GM12878 (cell line): Measurements from ENCODE around the gene PADI1. TPM values are rescaled to one million over a fixed set of nuclear protein-coding genes. Genes with fewer than 3 reads are reported as not detected.

Experiments
- ATAC-seq: fragments of 200-7000 bp; cut with Tn5 transposase; 3 replicates; pipeline ENCODE4 v1.9.1; 2020; ENCODE audit warnings: mild to moderate bottlenecking, moderate library complexity
- BruUV-seq: library from RNA; stranded (reverse); fragments of 400-500 nt; replicated peaks from 2 replicates; lab custom pipeline; 2021; lab: Mats Ljungman, UMichigan
- CTCF ChIA-PET: fragments of 300-600 bp; sonication (Branson Sonifier 250); formaldehyde crosslinking; extraction: SDS; loops from one replicate; lab custom pipeline; 2021; ENCODE audit warnings: inconsistent platforms; lab: Yijun Ruan, JAX
- POLR2A ChIA-PET: fragments of 350-600 bp; formaldehyde crosslinking; extraction: SDS; loops from one replicate; lab custom pipeline; 2021; ENCODE audit warnings: inconsistent platforms; lab: Charles Lee
- RAD21 ChIA-PET: fragments of 300-600 bp; sonication (Branson Sonifier 250); formaldehyde crosslinking; loops from one replicate; lab custom pipeline; 2023; ENCODE audit warnings: antibody characterized with exemption; ENCODE audit not compliant: unreplicated experiment; lab: Charles Lee
- SMC1A ChIA-PET: fragments of 300-600 bp; sonication (Branson Sonifier 250); formaldehyde crosslinking; loops from one replicate; lab custom pipeline; 2023; ENCODE audit not compliant: unreplicated experiment, uncharacterized antibody; lab: Charles Lee
- DNase-seq: peaks from one replicate; pipeline ENCODE4 v3.0.0-alpha.2; 2011; ENCODE audit warnings: low read depth, low spot score
- FAIRE-seq: peaks from 3 replicates; lab custom pipeline; 2011; peaks lifted over from hg19 to GRCh38; lab: Jason Lieb, UNC
- H2AFZ ChIP-seq: 2 replicates; pipeline ENCODE4 v1.6.0; 2011; ENCODE audit warnings: low read depth, low read length, control low read depth; ENCODE audit not compliant: control insufficient read depth
- H3K27ac ChIP-seq: 2 replicates; pipeline ENCODE4 v1.5.1; 2011; ENCODE audit warnings: control low read depth; ENCODE audit not compliant: control insufficient read depth, insufficient read depth
- H3K27me3 ChIP-seq, 2 experiments: replicated peaks in 1 of 2; 2 replicates each; pipeline versions ENCODE4 v1.6.0 to v1.6.1; 2011; ENCODE audit warnings: low read length in 1 of 2; ENCODE audit not compliant: control insufficient read depth in 2 of 2, insufficient read depth in 2 of 2
- H3K36me3 ChIP-seq, 2 experiments: 2 replicates each; pipeline ENCODE4 v1.5.1; 2011; ENCODE audit warnings: low read length in 1 of 2; ENCODE audit not compliant: control insufficient read depth in 2 of 2, insufficient read depth in 2 of 2
- H3K4me1 ChIP-seq: 2 replicates; pipeline ENCODE4 v1.6.1; 2011; ENCODE audit warnings: mild to moderate bottlenecking, low read length, moderate library complexity, mixed read lengths; ENCODE audit not compliant: control insufficient read depth, insufficient read depth
- H3K4me2 ChIP-seq: 2 replicates; pipeline ENCODE4 v1.6.0; 2011; ENCODE audit warnings: control low read depth; ENCODE audit not compliant: control insufficient read depth, insufficient read depth
- H3K4me3 ChIP-seq: fragments of 200-600 bp; sonication (generic); 2 replicates; pipeline ENCODE4 v1.5.1; 2016
- H3K79me2 ChIP-seq: 2 replicates; pipeline ENCODE4 v1.6.0; 2011; ENCODE audit warnings: low read length; ENCODE audit not compliant: control insufficient read depth, insufficient read depth
- H3K9ac ChIP-seq: 2 replicates; pipeline ENCODE4 v1.8.0; 2011; ENCODE audit warnings: low read length, control low read depth, mixed read lengths; ENCODE audit not compliant: control insufficient read depth, insufficient read depth
- H3K9me3 ChIP-seq: replicated peaks from 3 replicates; pipeline ENCODE4 v1.5.1; 2011; ENCODE audit warnings: mild to moderate bottlenecking, low read length; ENCODE audit not compliant: control insufficient read depth, insufficient read depth
- H4K20me1 ChIP-seq: 2 replicates; pipeline ENCODE4 v1.6.0; 2011; ENCODE audit not compliant: control insufficient read depth, insufficient read depth
- BMI1 ChIP-seq: fragments of 450-650 bp; IDR thresholded peaks from 2 replicates; pipeline ENCODE4 v1.6.1; 2016; ENCODE audit warnings: mild to moderate bottlenecking, moderate library complexity, borderline replicate concordance
- CBX3 ChIP-seq: fragments of 200-600 bp; sonication (generic); IDR thresholded peaks from 2 replicates; pipeline ENCODE4 v1.6.1; 2016; ENCODE audit warnings: low read depth, borderline replicate concordance
- RAD51 ChIP-seq: fragments of 450-650 bp; IDR thresholded peaks from 2 replicates; pipeline ENCODE4 v1.6.1; 2016; ENCODE audit warnings: moderate library complexity, mild to moderate bottlenecking, inconsistent platforms
- RBBP5 ChIP-seq: fragments of 200-600 bp; sonication (generic); conservative IDR thresholded peaks from 2 replicates; pipeline ENCODE4 v1.6.1; 2016
- RELA ChIP-seq: fragments of 450-650 bp; IDR thresholded peaks from 2 replicates; pipeline ENCODE4 v1.8.0; 2014; ENCODE audit warnings: borderline replicate concordance; ENCODE audit not compliant: partially characterized antibody
- SMC3 ChIP-seq: IDR thresholded peaks from 2 replicates; pipeline ENCODE4 v1.6.1; 2011; ENCODE audit warnings: low read length, improper control_type of control experiment, borderline replicate concordance
- ZBTB11 ChIP-seq: fragments of 450-650 bp; formaldehyde crosslinking; IDR thresholded peaks from 2 replicates; pipeline ENCODE4 v1.5.0; 2022; ENCODE audit warnings: mild to moderate bottlenecking, missing genetic modification characterization
- ZZZ3 ChIP-seq: IDR thresholded peaks from 2 replicates; pipeline ENCODE4 v1.6.1; 2011; ENCODE audit warnings: low read depth; ENCODE audit not compliant: control insufficient read depth, insufficient read length
- WGBS: methylation state at CpG from one replicate; pipeline ENCODE4 v1.1.6; 2016; ENCODE audit warnings: low lambda C conversion rate; ENCODE audit not compliant: insufficient replicate concordance, insufficient coverage; ENCODE audit errors: missing lambda C conversion rate; 5-methylcytosine and 5-hydroxymethylcytosine counted together
- in situ Hi-C: fragments of 300-500 bp; cut with MboI; formaldehyde crosslinking; loops from 9 replicates; pipeline ENCODE4 v1.14.3; 2018; ENCODE audit warnings: mixed read lengths
- intact Hi-C: fragments of 100-400 bp; cut with micrococcal nuclease; formaldehyde crosslinking; loops from one replicate; pipeline ENCODE4 v1.14.2; 2022; ENCODE audit not compliant: unreplicated experiment
- polyA plus RNA-seq, 11 experiments: library from polyadenylated mRNA; depleted of rRNA in 4 of 11; unstranded in 6 of 11; stranded (reverse) in 5 of 11; fragments of >200 nt; fragmentation: Nextera tagmentation in 4 of 11; fragmentation: Illumina TruSeq in 1 of 11; extraction: Ambion mirVana in 4 of 11; extraction: Trizol in 1 of 11; gene quantifications; 1 replicate in 1 of 11; 2 replicates in 10 of 11; pipeline versions ENCODE4 v1.2.1 to v1.2.3, GENCODE V29; 2011 to 2016; ENCODE audit warnings: inconsistent platforms in 2 of 11, missing spikeins in 2 of 11, low read depth in 1 of 11
- total RNA-seq, 4 experiments: library from RNA; depleted of rRNA in 3 of 4; stranded (reverse); fragments of >200 nt in 3 of 4; fragmentation: Illumina TruSeq in 1 of 4; extraction: Trizol in 1 of 4; gene quantifications; 2 replicates each; pipeline versions ENCODE4 v1.2.1 to v1.2.3, GENCODE V29; 2013 to 2021
- TF ChIP-seq, protein P1 (sequence below): fragments of 450-650 bp; formaldehyde crosslinking; IDR thresholded peaks from 2 replicates; pipeline ENCODE4 v1.4.0; 2022; ENCODE audit warnings: mild to moderate bottlenecking, moderate library complexity

The PADI1 gene
- total and polyA plus RNA-seq, 10 of the 15 experiments (the other 5 are each of a cell fraction or from before 2014, with no cell fraction given) = 0.05 TPM; not detected in 9

- TF ChIP-seq, protein P1, sequence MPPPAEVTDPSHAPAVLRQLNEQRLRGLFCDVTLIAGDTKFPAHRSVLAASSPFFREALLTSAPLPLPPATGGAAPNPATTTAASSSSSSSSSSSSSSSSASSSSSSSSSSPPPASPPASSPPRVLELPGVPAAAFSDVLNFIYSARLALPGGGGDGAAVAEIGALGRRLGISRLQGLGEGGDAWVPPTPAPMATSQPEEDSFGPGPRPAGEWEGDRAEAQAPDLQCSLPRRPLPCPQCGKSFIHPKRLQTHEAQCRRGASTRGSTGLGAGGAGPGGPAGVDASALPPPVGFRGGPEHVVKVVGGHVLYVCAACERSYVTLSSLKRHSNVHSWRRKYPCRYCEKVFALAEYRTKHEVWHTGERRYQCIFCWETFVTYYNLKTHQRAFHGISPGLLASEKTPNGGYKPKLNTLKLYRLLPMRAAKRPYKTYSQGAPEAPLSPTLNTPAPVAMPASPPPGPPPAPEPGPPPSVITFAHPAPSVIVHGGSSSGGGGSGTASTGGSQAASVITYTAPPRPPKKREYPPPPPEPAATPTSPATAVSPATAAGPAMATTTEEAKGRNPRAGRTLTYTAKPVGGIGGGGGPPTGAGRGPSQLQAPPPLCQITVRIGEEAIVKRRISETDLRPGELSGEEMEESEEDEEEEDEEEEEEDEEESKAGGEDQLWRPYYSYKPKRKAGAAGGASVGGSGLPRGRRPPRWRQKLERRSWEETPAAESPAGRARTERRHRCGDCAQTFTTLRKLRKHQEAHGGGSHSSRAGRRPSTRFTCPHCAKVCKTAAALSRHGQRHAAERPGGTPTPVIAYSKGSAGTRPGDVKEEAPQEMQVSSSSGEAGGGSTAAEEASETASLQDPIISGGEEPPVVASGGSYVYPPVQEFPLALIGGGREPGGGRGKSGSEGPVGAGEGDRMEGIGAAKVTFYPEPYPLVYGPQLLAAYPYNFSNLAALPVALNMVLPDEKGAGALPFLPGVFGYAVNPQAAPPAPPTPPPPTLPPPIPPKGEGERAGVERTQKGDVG (CRISPR knock-in tag) = no peak
- TF ChIP-seq SMC3 = no peak
Measured at GRCh38 chr1:17184161-17184665, 20.7 kb upstream of the PADI1 start (continued).

DNA sequence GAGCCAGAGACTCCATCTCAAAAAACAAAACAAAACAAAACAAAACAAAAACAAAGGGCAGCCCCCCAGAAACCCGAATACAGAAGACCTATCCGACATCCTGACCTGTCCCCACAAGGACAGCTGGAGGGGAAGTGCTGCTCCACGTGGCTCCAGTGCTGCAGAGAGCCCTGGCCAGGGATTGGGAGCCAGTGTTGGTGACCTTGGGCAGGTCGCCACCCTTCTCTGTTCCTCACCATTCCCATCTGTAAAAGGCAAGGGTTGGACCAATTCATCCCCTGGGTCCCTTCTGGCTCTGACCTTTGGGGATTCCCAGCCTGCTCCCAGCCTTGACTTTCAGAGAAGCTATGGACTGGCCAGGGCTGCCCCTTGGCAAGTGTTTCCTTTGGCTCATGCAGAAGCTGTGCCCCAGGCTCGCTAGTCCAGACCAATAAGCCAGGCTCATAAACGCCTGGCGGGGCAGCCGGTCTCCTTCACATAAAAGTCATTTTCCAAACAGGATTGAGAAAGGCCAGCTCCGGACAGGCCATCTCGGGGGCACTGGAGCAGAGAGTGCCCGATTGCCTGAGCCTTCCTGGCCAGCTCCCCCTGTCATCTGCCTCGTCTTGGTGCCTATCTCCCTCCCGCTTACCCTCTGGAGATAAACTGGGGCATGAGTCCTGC is 20.0 kb upstream of the PADI1 start:
- in situ Hi-C loops = no loop called here
- SMC1A ChIA-PET = interaction anchor here (2.1 kb wide), 1 partner anchor 46 kb away, joined by 4 read pairs; no protein-coding TSS in a partner anchor
- TF ChIP-seq ZBTB11 (CRISPR knock-in tag) = no peak
- no peak for TF ChIP-seq RELA
- no peak for TF ChIP-seq ZZZ3
- TF ChIP-seq BMI1 = no peak
- no peak for TF ChIP-seq CBX3
- no peak for TF ChIP-seq RBBP5
- no peak for TF ChIP-seq RAD51

More for the DNA sequence above, 20.0 kb upstream of the PADI1 start:
- Histone ChIP-seq H3K36me3 (no peaks in the 10 kb centered on the region), H3K27ac (no peak overlapping the region), H3K9me3 (no peaks in the 10 kb centered on the region; the same call in 2 of the 3 replicates), H3K4me2 (no peak overlapping the region), H4K20me1 (no peaks in the 10 kb centered on the region), H3K79me2 (no peaks in the 10 kb centered on the region), H3K27me3 (no peaks in the 10 kb centered on the region), H3K4me3 (no peak overlapping the region), H2AFZ (no peak overlapping the region), H3K9ac (no peak overlapping the region), H3K4me1 (no peaks in the 10 kb centered on the region)
- 21% methylated on average over 13 of the region's 13 CpGs for WGBS
- FAIRE-seq (no peak), DNase-seq (no peak), ATAC-seq (no peak)
- CTCF ChIA-PET = interaction anchor here (0.9 kb wide), 1 partner anchor 124 kb away, joined by 3 read pairs; no protein-coding TSS in a partner anchor
- BruUV-seq = no TSS peak
- intact Hi-C loops = no loop called here
- POLR2A ChIA-PET = no interaction called here
- RAD21 ChIA-PET = no interaction called here
